Measurements from ENCODE around the gene GSTM1.
A peak's percentile ranks its signal among the peaks of the same experiment; 100 is the strongest.

The GSTM1 gene

GRCh38 chr1:109657395-109657794 lies 30.2 kb upstream of the GSTM1 start:
- Histone ChIP-seq H3K79me2 (ENCODE audit: insufficient read depth, low read length) (no peaks in the 10 kb centered on the region), H3K9ac (ENCODE audit: low read depth, low read length, poor library complexity, severe bottlenecking) (no peak overlapping the region), H3K9me2 (replicated peaks; ENCODE audit: low read depth, low read length) (no peaks in the 10 kb centered on the region), H3K4me2 (ENCODE audit: low read depth, low read length, poor library complexity, severe bottlenecking) (peak overlapping the region; percentile 77), H3K4me1 (ENCODE audit: insufficient read depth, low read length, poor library complexity, severe bottlenecking) (peaks cover 15% of the 10 kb centered on the region), H3F3A (ENCODE audit: low read depth) (no peaks in the 10 kb centered on the region), H3K9me3 (ENCODE audit: insufficient read depth, low read depth, low read length) (no peaks in the 10 kb centered on the region), H3K27me3 (ENCODE audit: insufficient read depth, low read length, poor library complexity, severe bottlenecking) (no peaks in the 10 kb centered on the region), H3K36me3 (ENCODE audit: insufficient read depth, low read length) (no peaks in the 10 kb centered on the region), H3K4me3 (ENCODE audit: low read length, poor library complexity, severe bottlenecking) (no peak overlapping the region), H2AFZ (ENCODE audit: low read length) (no peak overlapping the region), H4K20me1 (ENCODE audit: insufficient read depth, low read length, poor library complexity, severe bottlenecking) (no peaks in the 10 kb centered on the region)
- no peak for TF ChIP-seq EZH2phosphoT487 (IDR thresholded peaks at IDR 0.05; ENCODE audit: borderline replicate concordance)
- no peak for TF ChIP-seq CTCF (conservative IDR thresholded peaks at IDR 0.05; ENCODE audit: low read length)

GRCh38 chr1:109657970-109658369 lies 29.6 kb upstream of the GSTM1 start:
- H3K4me1 ChIP-seq (ENCODE audit: insufficient read depth, low read length, poor library complexity, severe bottlenecking), result peaks cover 15% of the 10 kb centered on the region
- no peak overlapping the region for H2AFZ ChIP-seq (ENCODE audit: low read length)
- no peaks in the 10 kb centered on the region for H3K9me3 ChIP-seq (ENCODE audit: insufficient read depth, low read depth, low read length)
- H3K4me2 ChIP-seq (ENCODE audit: low read depth, low read length, poor library complexity, severe bottlenecking), result no peak overlapping the region
- no peaks in the 10 kb centered on the region for H3K27me3 ChIP-seq (ENCODE audit: insufficient read depth, low read length, poor library complexity, severe bottlenecking)
- no peak overlapping the region for H3K4me3 ChIP-seq (ENCODE audit: low read length, poor library complexity, severe bottlenecking)
- H3K36me3 ChIP-seq (ENCODE audit: insufficient read depth, low read length), result no peaks in the 10 kb centered on the region
- no peaks in the 10 kb centered on the region for H3F3A ChIP-seq (ENCODE audit: low read depth)
- no peak overlapping the region for H3K9ac ChIP-seq (ENCODE audit: low read depth, low read length, poor library complexity, severe bottlenecking)
- H3K9me2 ChIP-seq (replicated peaks; ENCODE audit: low read depth, low read length), result no peaks in the 10 kb centered on the region
- TF ChIP-seq CTCF (conservative IDR thresholded peaks at IDR 0.05; ENCODE audit: low read length), result no peak
- no peaks in the 10 kb centered on the region for H3K79me2 ChIP-seq (ENCODE audit: insufficient read depth, low read length)
- no peaks in the 10 kb centered on the region for H4K20me1 ChIP-seq (ENCODE audit: insufficient read depth, low read length, poor library complexity, severe bottlenecking)

GRCh38 chr1:109658533-109659042 lies 29.0 kb upstream of the GSTM1 start:
- no peak for TF ChIP-seq EZH2phosphoT487 (IDR thresholded peaks at IDR 0.05; ENCODE audit: borderline replicate concordance)
- TF ChIP-seq CTCF (conservative IDR thresholded peaks at IDR 0.05; ENCODE audit: low read length), result no peak
- no peak overlapping the region for H3K4me3 ChIP-seq (ENCODE audit: low read length, poor library complexity, severe bottlenecking)
- no peaks in the 10 kb centered on the region for H3K36me3 ChIP-seq (ENCODE audit: insufficient read depth, low read length)
- H4K20me1 ChIP-seq (ENCODE audit: insufficient read depth, low read length, poor library complexity, severe bottlenecking), result no peaks in the 10 kb centered on the region
- no peaks in the 10 kb centered on the region for H3F3A ChIP-seq (ENCODE audit: low read depth)
- H3K27me3 ChIP-seq (ENCODE audit: insufficient read depth, low read length, poor library complexity, severe bottlenecking), result no peaks in the 10 kb centered on the region
- no peaks in the 10 kb centered on the region for H3K9me3 ChIP-seq (ENCODE audit: insufficient read depth, low read depth, low read length)
- H3K4me1 ChIP-seq (ENCODE audit: insufficient read depth, low read length, poor library complexity, severe bottlenecking), result peaks cover 15% of the 10 kb centered on the region
- no peaks in the 10 kb centered on the region for H3K9me2 ChIP-seq (replicated peaks; ENCODE audit: low read depth, low read length)
- H3K79me2 ChIP-seq (ENCODE audit: insufficient read depth, low read length), result no peaks in the 10 kb centered on the region
- no peak overlapping the region for H3K4me2 ChIP-seq (ENCODE audit: low read depth, low read length, poor library complexity, severe bottlenecking)
- H2AFZ ChIP-seq (ENCODE audit: low read length), result no peak overlapping the region
- no peak overlapping the region for H3K9ac ChIP-seq (ENCODE audit: low read depth, low read length, poor library complexity, severe bottlenecking)
